NCI-H2107 (cell line): ENCODE data around the gene GPC3.
A peak's percentile ranks its signal among the peaks of the same experiment; 100 is the strongest.
"Not testable (repeated sequence)": the region's sequence is repeated elsewhere in the genome, so short reads cannot be mapped to it uniquely, and the experiment has no call there.

ENCODE experiments used
- DNase-seq: peaks from one replicate; lab custom pipeline; 2025; lab: John Stamatoyannopoulos, UW

The GPC3 gene

GRCh38 chrX:133926099-133926498 is 59.3 kb downstream of the GPC3 start:
- DNase-seq, result no peak

GRCh38 chrX:133924548-133924947 is 60.8 kb downstream of the GPC3 start:
- DNase-seq, result no peak

- no peak for DNase-seq
These were observed 61.8 kb downstream of the GPC3 start for GRCh38 chrX:133923548-133923947.

- DNase-seq, result no peak
These were observed 62.3 kb downstream of the GPC3 start for GRCh38 chrX:133923113-133923512.

GRCh38 chrX:133922390-133922771 is 63.0 kb downstream of the GPC3 start:
- DNase-seq, result no peak

- peak; percentile 10 for DNase-seq
These were observed 63.5 kb downstream of the GPC3 start for GRCh38 chrX:133921764-133922389.

- DNase-seq, result no peak
These were observed 64.3 kb downstream of the GPC3 start for GRCh38 chrX:133921086-133921485.

- DNase-seq, result no peak
These were observed 67.0 kb downstream of the GPC3 start for GRCh38 chrX:133918361-133918771.

GRCh38 chrX:133916984-133917722 is 68.2 kb downstream of the GPC3 start:
- DNase-seq, result no peak

GRCh38 chrX:133913658-133914388 is 71.6 kb downstream of the GPC3 start:
- no peak for DNase-seq

GRCh38 chrX:133913009-133913408 is 72.4 kb downstream of the GPC3 start:
- no peak for DNase-seq

GRCh38 chrX:133911825-133912495 is 73.4 kb downstream of the GPC3 start:
- no peak for DNase-seq

GRCh38 chrX:133910539-133910938 is 74.9 kb downstream of the GPC3 start:
- no peak for DNase-seq

- DNase-seq, result no peak
These were observed 75.5 kb downstream of the GPC3 start for GRCh38 chrX:133909888-133910287.

- DNase-seq, result no peak
These were observed 77.0 kb downstream of the GPC3 start for GRCh38 chrX:133908223-133908955.

GRCh38 chrX:133907606-133908005 is 77.8 kb downstream of the GPC3 start:
- no peak for DNase-seq

GRCh38 chrX:133905305-133905704 is 80.1 kb downstream of the GPC3 start:
- DNase-seq, result no peak

- DNase-seq, result no peak
These were observed 87.7 kb downstream of the GPC3 start for GRCh38 chrX:133897593-133898163.

- no peak for DNase-seq
These were observed 93.1 kb downstream of the GPC3 start for GRCh38 chrX:133892337-133892736.

GRCh38 chrX:133888984-133889383 is 96.4 kb downstream of the GPC3 start:
- DNase-seq, result no peak

GRCh38 chrX:133888084-133888483 is 97.3 kb downstream of the GPC3 start:
- DNase-seq, result not testable (repeated sequence)
